Measurements from ENCODE around the gene IGLL1.

DNA sequence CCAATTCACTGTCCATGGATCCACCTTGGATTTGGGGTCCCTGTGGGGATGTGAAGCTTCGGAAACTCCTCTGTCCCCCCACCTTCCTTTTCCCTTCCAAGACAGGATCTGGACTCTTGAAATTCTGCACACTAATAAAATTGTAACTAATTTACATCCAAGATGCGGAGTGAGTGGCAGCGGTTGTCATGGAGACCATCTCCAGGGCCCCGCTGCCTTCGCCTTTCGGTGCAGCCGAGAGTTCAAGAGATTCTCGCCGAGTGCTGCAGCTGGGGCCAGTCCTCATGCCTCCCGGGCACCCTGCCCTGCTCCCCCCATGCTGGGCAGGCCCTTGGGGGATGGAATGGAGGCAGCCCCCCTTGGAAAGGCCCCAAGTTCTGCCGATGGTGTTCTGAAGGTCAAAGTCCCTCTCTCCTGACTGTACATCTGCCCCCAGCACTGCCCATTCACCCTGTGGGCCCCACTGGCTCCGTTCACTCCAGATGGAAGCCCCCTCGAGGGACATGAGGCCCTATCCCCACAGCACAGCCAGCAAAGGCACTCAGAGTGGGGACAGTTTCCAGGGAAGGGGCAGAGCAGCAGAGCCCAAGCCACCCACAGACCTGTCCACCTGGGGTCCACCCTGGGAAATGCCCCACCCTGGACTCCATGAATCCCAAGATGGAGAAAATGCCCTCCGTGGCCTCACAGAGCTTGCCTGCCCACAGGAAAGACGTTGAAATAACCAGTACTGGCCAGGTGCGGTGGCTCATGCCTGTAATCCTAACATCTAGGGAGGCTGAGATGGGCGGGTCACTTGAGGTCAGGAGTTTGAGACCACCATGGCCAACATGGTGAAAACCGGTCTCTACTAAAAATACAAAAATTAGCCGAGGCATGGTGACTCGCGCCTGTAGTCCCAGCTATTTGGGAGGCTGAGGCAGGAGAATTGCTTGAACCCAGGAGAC is 25.9 kb downstream of the IGLL1 start:
- TF ChIP-seq, protein P1, sequence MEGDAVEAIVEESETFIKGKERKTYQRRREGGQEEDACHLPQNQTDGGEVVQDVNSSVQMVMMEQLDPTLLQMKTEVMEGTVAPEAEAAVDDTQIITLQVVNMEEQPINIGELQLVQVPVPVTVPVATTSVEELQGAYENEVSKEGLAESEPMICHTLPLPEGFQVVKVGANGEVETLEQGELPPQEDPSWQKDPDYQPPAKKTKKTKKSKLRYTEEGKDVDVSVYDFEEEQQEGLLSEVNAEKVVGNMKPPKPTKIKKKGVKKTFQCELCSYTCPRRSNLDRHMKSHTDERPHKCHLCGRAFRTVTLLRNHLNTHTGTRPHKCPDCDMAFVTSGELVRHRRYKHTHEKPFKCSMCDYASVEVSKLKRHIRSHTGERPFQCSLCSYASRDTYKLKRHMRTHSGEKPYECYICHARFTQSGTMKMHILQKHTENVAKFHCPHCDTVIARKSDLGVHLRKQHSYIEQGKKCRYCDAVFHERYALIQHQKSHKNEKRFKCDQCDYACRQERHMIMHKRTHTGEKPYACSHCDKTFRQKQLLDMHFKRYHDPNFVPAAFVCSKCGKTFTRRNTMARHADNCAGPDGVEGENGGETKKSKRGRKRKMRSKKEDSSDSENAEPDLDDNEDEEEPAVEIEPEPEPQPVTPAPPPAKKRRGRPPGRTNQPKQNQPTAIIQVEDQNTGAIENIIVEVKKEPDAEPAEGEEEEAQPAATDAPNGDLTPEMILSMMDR (IDR thresholded peaks at IDR 0.05; ENCODE audit: extremely low read depth in 1 of 2, insufficient read depth in 1 of 2, low read depth in 1 of 2, low read length in 2 of 2): no peak
- no peak for TF ChIP-seq POLR2AphosphoS5 (IDR thresholded peaks at IDR 0.05; ENCODE audit: insufficient read depth, low read depth, low read length)
